ENCODE results near the gene LYZL4.
A peak's percentile ranks its signal among the peaks of the same experiment; 100 is the strongest.

The LYZL4 gene

GRCh38 chr3:42410370-42411131, at the start of gene LYZL4:
Gene LYZL4 (minus strand): TSS chr3:42410610. CDS start chr3:42407251, 3,359 bp downstream.
- DNase-seq: no peak

- no peak for DNase-seq
These were observed 48.7 kb upstream of the LYZL4 start for GRCh38 chr3:42459151-42459550.

GRCh38 chr3:42456211-42456610, 45.8 kb upstream of the LYZL4 start:
- no peak for DNase-seq

GRCh38 chr3:42451546-42452230, 41.3 kb upstream of the LYZL4 start:
- peak; percentile 19 for DNase-seq

GRCh38 chr3:42451116-42451515, 40.7 kb upstream of the LYZL4 start:
- peak; percentile 28 for DNase-seq

- DNase-seq: no peak
These were observed 40.2 kb upstream of the LYZL4 start for GRCh38 chr3:42450567-42450966.

- DNase-seq: no peak
These were observed 37.1 kb upstream of the LYZL4 start for GRCh38 chr3:42447481-42447880.

GRCh38 chr3:42446111-42447050, 36.0 kb upstream of the LYZL4 start:
- DNase-seq: no peak

GRCh38 chr3:42443819-42444436, 33.5 kb upstream of the LYZL4 start:
- peak; percentile 73 for DNase-seq

- DNase-seq: no peak
These were observed 32.9 kb upstream of the LYZL4 start for GRCh38 chr3:42443292-42443691.

GRCh38 chr3:42442640-42443039, 32.2 kb upstream of the LYZL4 start:
- no peak for DNase-seq

GRCh38 chr3:42441791-42442190, 31.4 kb upstream of the LYZL4 start:
- DNase-seq: no peak

GRCh38 chr3:42440924-42441323, 30.5 kb upstream of the LYZL4 start:
- no peak for DNase-seq

GRCh38 chr3:42439261-42440115, 29.1 kb upstream of the LYZL4 start:
- no peak for DNase-seq

GRCh38 chr3:42438758-42439157, 28.3 kb upstream of the LYZL4 start:
- no peak for DNase-seq

- DNase-seq: no peak
These were observed 27.8 kb upstream of the LYZL4 start for GRCh38 chr3:42438193-42438592.

GRCh38 chr3:42434777-42435380, 24.5 kb upstream of the LYZL4 start:
- DNase-seq: no peak

- no peak for DNase-seq
These were observed 22.1 kb upstream of the LYZL4 start for GRCh38 chr3:42432485-42432884.

GRCh38 chr3:42430781-42431532, 20.5 kb upstream of the LYZL4 start:
- DNase-seq: no peak

- no peak for DNase-seq
These were observed 18.4 kb upstream of the LYZL4 start for GRCh38 chr3:42428830-42429229.
